ENCODE data around the gene MAN1A1. TPM values are rescaled to one million over a fixed set of nuclear protein-coding genes. Genes with fewer than 3 reads are reported as not detected.

The MAN1A1 gene
- total and polyA plus RNA-seq, 2 of the 8 experiments (the other 6 are each of a cell fraction or from before 2014, with no cell fraction given), result 1.8 to 5.4 TPM

DNA sequence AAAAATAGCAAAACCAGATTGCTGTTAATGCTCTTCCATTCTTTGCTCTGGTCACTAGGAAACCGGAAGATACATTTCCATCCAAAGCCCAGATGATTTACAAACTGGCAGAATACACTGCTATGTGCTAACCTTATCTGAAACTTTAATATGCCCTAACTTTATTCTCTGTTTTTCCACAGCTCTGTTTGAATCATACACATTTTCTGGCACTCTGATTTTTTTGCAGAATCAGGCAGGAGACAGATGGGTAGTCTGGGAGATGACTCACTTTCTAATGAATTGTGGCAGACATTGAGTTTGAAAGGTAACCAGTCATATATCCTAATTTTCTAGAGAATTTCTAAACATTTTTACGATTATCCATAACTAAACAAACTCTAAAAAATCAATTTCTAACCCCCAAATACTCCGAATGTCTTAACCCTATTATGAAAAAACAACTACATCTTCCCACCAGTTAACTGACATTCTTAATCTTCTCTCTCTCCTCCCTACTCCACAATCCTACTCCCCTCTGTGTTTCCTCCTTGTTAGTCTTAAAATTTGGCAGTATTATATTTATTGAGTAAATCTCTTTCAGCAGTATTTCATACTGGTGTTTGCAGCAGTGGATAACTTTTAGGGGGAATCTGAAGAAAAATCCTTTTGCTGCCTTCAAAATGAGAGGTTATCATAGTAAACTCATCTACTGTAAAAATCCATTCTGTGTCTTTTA is 63.5 kb downstream of the MAN1A1 start:
- Histone ChIP-seq H4K20me1 (replicated peaks in 1 of 2; ENCODE audit: control insufficient read depth in 1 of 2, insufficient read depth in 2 of 2, low read length in 2 of 2) (no peaks in the 10 kb centered on the region), H3K9ac (replicated peaks in 1 of 4; ENCODE audit: extremely low read depth in 1 of 4, low read depth in 3 of 4, low read length in 3 of 4) (no peak overlapping the region), H4K5ac (ENCODE audit: insufficient read length, low read depth, low read length) (no peak overlapping the region), H3K23me2 (ENCODE audit: low read depth, low read length) (no peaks in the 10 kb centered on the region), H3K14ac (ENCODE audit: insufficient read length) (no peak overlapping the region), H2AK5ac (ENCODE audit: low read depth, low read length) (no peak overlapping the region), H3K79me2 (ENCODE audit: control insufficient read depth in 1 of 2, insufficient read depth in 2 of 2, low read length in 2 of 2) (no peaks in the 10 kb centered on the region), H2BK15ac (ENCODE audit: low read length) (no peak overlapping the region), H4K91ac (replicated peaks; ENCODE audit: insufficient read length, low read length) (no peak overlapping the region), H2AFZ (ENCODE audit: low read length) (no peak overlapping the region), H3K4me1 (replicated peaks in 1 of 4; ENCODE audit: control insufficient read depth in 3 of 4, insufficient read depth in 4 of 4, low read length in 3 of 4) (no peaks in the 10 kb centered on the region), H3K4ac (replicated peaks; ENCODE audit: insufficient read length, low read depth, low read length) (no peak overlapping the region), H3K36me3 (ENCODE audit: control insufficient read depth in 2 of 4, insufficient read depth in 4 of 4, low read length in 3 of 4) (no peaks in the 10 kb centered on the region; a peak in 1 of 8 replicates), H3K4me2 (ENCODE audit: insufficient read depth in 1 of 2, low read depth in 2 of 2, low read length in 2 of 2) (no peak overlapping the region), H3K27me3 (replicated peaks in 1 of 4; ENCODE audit: control insufficient read depth in 3 of 4, extremely low read depth in 1 of 4, insufficient read depth in 3 of 4, low read length in 3 of 4) (no peaks in the 10 kb centered on the region), H2BK20ac (ENCODE audit: low read length) (no peak overlapping the region), H3K9me3 (ENCODE audit: insufficient read depth in 2 of 2, low read depth in 1 of 2, low read length in 1 of 2) (no peaks in the 10 kb centered on the region; a peak in 1 of 4 replicates), H3K79me1 (ENCODE audit: low read depth, low read length) (no peaks in the 10 kb centered on the region), H3K23ac (ENCODE audit: insufficient read length) (no peak overlapping the region), H2BK12ac (ENCODE audit: low read depth, low read length) (no peak overlapping the region), H4K8ac (ENCODE audit: extremely low read depth, insufficient read depth, low read length) (no peak overlapping the region), H3K4me3 (ENCODE audit: extremely low read depth in 1 of 4, insufficient read depth in 2 of 4, low read depth in 3 of 4, low read length in 4 of 4) (no peak overlapping the region), H2BK120ac (replicated peaks; ENCODE audit: low read depth, low read length) (no peak overlapping the region), H3K56ac (replicated peaks; ENCODE audit: insufficient read length, low read depth, low read length) (no peak overlapping the region), H2BK5ac (ENCODE audit: low read depth, low read length) (no peak overlapping the region), H3K18ac (ENCODE audit: extremely low read depth, low read length) (no peak overlapping the region), H3K27ac (ENCODE audit: low read depth, low read length) (no peak overlapping the region)
- FAIRE-seq (no peak), DNase-seq (ENCODE audit: low read depth in 1 of 2, low spot score in 2 of 2) (no peak)
- 91 to 100% methylated on average over 2 to 3 of the region's 3 CpGs for WGBS, 2 experiments (ENCODE audit: extremely low coverage in 1 of 2, insufficient coverage in 1 of 2, insufficient read length in 1 of 2, insufficient replicate concordance in 2 of 2, low coverage in 1 of 2, low lambda C conversion rate in 2 of 2, missing lambda C conversion rate in 1 of 2)
- ChIA-PET CTCF (ENCODE audit: partially characterized antibody) (interaction anchor here (0.6 to 1.2 kb wide), 6 partner anchors 9 to 434 kb away, joined by 3 to 4 read pairs (median 3); no protein-coding TSS in a partner anchor), POLR2A (ENCODE audit: partially characterized antibody) (no interaction called here)
- TF ChIP-seq BRCA1 (IDR thresholded peaks at IDR 0.05; ENCODE audit: low read depth, low read length) (no peak), POU5F1 (IDR thresholded peaks at IDR 0.05; ENCODE audit: low read depth, low read length) (no peak), RAD21 (IDR thresholded peaks at IDR 0.05 in 1 of 2, conservative IDR thresholded peaks at IDR 0.05 in 1 of 2; ENCODE audit: low read depth in 2 of 2, low read length in 2 of 2) (no peak), RFX5 (IDR thresholded peaks at IDR 0.05; ENCODE audit: borderline replicate concordance, low read depth, low read length) (no peak), RBBP5 (IDR thresholded peaks at IDR 0.05; ENCODE audit: borderline replicate concordance, low read depth, low read length) (no peak), CHD2 (IDR thresholded peaks at IDR 0.05; ENCODE audit: low read length) (no peak), EP300 (IDR thresholded peaks at IDR 0.05; ENCODE audit: borderline replicate concordance in 1 of 2, low read depth in 2 of 2, low read length in 2 of 2) (no peak), HDAC2 (IDR thresholded peaks at IDR 0.05; ENCODE audit: borderline replicate concordance in 1 of 2, low read depth in 2 of 2, low read length in 2 of 2) (no peak), EZH2 (IDR thresholded peaks at IDR 0.05; ENCODE audit: low read depth, low read length, severe bottlenecking) (no peak), TAF7 (optimal IDR thresholded peaks at IDR 0.05; ENCODE audit: borderline replicate concordance, low read depth, low read length) (no peak), BACH1 (IDR thresholded peaks at IDR 0.05; ENCODE audit: low read length) (no peak)
